Measurements from ENCODE around the gene TINAGL1.

Gene TINAGL1

GRCh38 chr1:31567956-31568570 lies 8.3 kb upstream of the TINAGL1 start:
- DNase-seq (ENCODE audit: extremely low read depth, low read depth): no peak
- H3K4me3 ChIP-seq (replicated peaks; ENCODE audit: low read depth, low read length): no peak overlapping the region
- no peak for TF ChIP-seq CTCF (IDR thresholded peaks at IDR 0.05; ENCODE audit: low read depth, low read length, missing control alignments)

GRCh38 chr1:31568895-31569595 lies 7.3 kb upstream of the TINAGL1 start:
- no peak for TF ChIP-seq CTCF (IDR thresholded peaks at IDR 0.05; ENCODE audit: low read depth, low read length, missing control alignments)
- no peak overlapping the region for H3K4me3 ChIP-seq (replicated peaks; ENCODE audit: low read depth, low read length)
- no peak for DNase-seq (ENCODE audit: extremely low read depth, low read depth)

GRCh38 chr1:31569596-31570173 lies 6.6 kb upstream of the TINAGL1 start:
- no peak for DNase-seq (ENCODE audit: extremely low read depth, low read depth)
- TF ChIP-seq CTCF (IDR thresholded peaks at IDR 0.05; ENCODE audit: low read depth, low read length, missing control alignments): no peak
- H3K4me3 ChIP-seq (replicated peaks; ENCODE audit: low read depth, low read length): no peak overlapping the region

DNA sequence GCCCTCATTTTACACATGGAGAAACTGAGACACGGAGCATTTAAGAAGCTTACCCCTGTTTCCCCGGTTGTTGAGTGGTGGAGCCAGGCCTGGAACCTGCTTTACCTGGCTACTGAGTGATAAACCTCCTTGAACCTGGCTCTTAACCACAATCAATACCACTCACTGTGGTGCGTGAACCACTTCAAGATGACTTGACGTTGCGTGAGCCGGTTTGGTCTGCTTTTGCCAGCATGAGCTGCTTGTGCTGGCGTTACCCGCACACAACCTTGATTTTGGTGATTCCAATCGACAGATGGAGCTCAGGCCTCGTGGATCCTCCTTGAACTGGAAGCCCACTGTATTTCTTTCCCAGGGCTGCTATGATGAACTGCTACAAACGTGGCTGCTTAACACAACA lies 6.1 kb upstream of the TINAGL1 start:
- TF ChIP-seq CTCF (IDR thresholded peaks at IDR 0.05; ENCODE audit: low read depth, low read length, missing control alignments): no peak

GRCh38 chr1:31570906-31571305 lies 5.4 kb upstream of the TINAGL1 start:
- H3K4me3 ChIP-seq (replicated peaks; ENCODE audit: low read depth, low read length): no peak overlapping the region
- no peak for TF ChIP-seq CTCF (IDR thresholded peaks at IDR 0.05; ENCODE audit: low read depth, low read length, missing control alignments)
- no peak for DNase-seq (ENCODE audit: extremely low read depth, low read depth)

More for the DNA sequence above, 6.1 kb upstream of the TINAGL1 start:
- no peak for DNase-seq (ENCODE audit: extremely low read depth, low read depth)
- H3K4me3 ChIP-seq (replicated peaks; ENCODE audit: low read depth, low read length): no peak overlapping the region

DNA sequence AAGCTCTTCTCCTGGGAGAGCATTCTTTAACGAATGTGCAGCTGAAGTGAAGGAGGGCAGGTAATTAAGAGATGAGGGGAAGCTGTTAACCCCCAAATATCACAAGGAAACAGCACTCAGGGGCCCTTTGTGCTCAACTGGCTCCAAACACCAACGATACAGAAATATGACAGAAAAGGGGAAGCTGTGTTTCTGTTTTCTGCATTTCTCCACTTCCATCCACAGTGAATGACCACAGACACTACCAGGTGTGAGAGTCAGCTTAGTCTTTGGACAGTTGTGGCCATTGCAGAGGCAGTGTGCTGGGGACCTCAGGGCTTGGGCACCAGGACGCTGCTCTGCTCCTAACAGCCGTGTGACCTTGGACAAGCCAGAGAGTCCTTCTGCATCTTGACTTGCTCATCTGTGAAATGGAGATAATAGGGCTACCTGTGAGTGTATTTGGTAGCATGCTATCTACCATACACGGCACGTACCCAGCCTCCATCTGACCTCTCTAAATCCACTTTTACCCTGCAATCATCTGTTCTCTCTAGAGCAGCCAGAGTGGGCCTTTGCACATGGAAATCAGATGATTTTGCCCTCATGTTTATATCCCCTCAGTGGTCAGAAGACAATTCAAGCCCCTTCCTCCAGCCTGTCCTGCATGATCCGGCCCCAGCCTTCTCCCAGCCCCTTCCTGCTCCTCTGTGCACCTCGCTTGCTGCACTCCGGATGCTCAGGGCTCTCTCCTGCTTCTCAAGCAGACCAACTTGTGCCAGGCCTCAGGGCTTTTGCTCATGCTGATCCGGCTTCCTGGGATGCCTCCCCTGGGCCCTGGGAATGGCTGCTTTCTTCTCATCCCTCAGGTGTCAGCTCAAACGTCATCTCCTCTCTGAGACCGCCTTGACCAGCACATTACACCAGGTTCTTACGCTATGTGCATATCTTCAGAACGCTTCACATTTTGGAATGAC lies 4.7 kb upstream of the TINAGL1 start:
- H3K4me3 ChIP-seq (replicated peaks; ENCODE audit: low read depth, low read length): no peak overlapping the region
- no peak for DNase-seq (ENCODE audit: extremely low read depth, low read depth)
- TF ChIP-seq CTCF (IDR thresholded peaks at IDR 0.05; ENCODE audit: low read depth, low read length, missing control alignments): no peak
